Erythroblast (primary cell): ENCODE results near the gene AK5.

Experiments
- GATA1 ChIP-seq: IDR thresholded peaks from 2 replicates; pipeline ENCODE4 v1.6.1; 2011; ENCODE audit warnings: low read depth, mild to moderate bottlenecking, control low read depth, low read length, moderate library complexity
- POLR2A ChIP-seq: IDR thresholded peaks from 2 replicates; pipeline ENCODE4 v1.6.1; 2011; ENCODE audit warnings: mild to moderate bottlenecking, low read length

DNA sequence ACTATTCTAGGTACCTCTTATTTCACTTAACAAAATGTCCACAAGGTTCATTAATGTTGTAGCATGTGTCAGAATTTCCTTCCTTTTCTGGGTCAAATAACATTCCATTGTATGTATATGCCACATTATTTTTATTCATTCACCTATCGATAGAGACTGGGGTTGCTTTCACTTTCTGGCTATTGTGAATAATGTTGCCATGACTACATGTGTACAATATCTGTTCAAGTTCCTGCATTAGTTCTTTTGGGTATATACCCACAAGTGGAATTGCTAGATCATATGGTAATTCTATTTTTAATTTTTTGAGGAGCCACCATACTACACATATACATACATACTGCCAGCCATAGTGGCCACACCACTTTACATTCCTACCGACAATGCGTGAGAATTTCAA lies 242.2 kb downstream of the AK5 start:
- TF ChIP-seq POLR2A = no peak
- no peak for TF ChIP-seq GATA1
